CD4-positive, alpha-beta T cell treated with Interleukin-17A for 4 hours (primary cell): ENCODE measurements around the gene TECPR2.
"Not testable (repeated sequence)": the region's sequence is repeated elsewhere in the genome, so short reads cannot be mapped to it uniquely, and the experiment has no call there.

Experiments
- DNase-seq: peaks from one replicate; pipeline ENCODE4 v3.0.0-alpha.2; 2020; ENCODE audit warnings: mixed read lengths

TECPR2 gene

DNA sequence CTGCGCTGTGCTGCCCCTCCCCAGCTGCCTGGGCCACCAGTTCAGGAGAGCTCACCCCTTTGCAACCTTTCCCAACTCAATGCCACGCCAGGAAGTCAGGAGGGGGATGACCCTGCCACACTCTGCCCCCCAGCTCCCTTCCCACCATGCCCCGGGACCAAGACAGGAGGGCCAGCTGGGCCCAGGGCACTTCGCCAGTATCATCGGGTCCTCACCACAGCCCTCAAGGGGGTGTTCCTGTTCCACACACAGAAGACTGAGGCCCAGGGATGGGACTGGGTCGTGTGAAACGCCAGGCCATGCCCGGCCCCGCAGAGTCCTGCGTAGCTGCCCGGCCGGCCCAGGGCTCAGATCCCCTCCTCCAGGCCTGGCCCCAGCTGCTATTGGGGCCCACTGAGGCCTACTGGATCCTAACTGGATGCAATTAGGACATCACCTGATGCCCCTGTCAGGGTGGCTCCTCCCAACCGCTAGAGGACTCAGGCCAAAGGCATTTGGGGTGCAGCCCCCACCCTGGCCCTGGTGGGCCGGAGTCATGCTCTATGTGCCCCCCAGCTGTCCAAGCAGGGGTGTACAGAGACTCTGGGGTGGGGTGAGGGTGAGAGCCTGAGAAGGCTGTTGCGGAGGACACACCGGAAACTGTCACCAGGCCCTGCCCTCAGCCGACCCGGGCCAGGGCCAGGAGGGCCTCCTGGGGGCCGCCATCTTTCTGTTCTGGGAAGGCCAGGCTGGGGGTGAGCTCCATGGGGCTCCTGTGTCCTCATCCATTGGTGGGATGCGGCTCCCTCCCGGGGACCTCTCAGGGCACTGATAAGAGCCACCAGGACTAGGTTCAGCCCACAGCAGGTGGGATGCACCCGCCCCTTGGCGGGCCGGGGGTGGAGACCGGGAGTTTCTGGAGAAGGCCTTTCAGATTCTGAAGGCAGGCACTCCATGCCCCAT is 176.1 kb downstream of the TECPR2 start:
- DNase-seq = no peak

DNA sequence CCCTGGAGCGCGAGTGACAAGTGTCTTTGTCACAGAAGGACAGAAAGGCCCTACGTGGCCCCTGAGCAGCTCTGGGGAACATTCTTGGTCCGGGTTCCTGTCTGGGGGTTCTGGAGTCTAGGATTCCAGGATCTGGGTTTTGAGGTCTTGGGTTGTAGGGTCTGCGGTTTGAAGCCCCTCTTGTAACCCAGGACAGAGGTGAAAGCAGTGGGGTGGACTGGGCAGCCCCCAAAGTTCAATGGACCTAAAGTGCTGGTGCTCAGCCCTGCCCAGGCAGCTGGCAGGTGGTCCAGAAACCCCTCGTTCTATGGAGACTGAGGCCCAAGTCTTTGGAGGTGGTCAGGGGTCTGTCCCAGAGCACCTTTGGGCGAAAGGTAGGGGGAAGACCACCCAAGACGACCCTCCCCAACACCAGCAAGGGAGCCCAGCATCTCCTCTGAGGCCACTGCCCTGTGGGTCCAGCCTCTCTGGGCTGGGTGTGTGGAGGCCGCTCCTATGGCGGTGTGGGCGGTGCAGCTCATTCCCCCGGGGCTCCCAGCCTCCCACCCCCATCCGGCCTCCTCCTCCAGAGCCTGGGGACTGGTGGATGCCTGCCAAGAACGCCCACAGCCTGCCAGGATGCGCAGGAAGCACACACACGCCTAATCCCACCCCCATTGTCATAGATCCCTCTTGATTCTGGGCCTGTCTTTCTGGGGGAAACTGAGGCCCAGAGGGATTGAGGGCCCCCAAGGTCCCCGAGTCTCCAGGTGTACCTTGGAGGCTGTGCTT is 177.0 kb downstream of the TECPR2 start:
- no peak for DNase-seq

DNA sequence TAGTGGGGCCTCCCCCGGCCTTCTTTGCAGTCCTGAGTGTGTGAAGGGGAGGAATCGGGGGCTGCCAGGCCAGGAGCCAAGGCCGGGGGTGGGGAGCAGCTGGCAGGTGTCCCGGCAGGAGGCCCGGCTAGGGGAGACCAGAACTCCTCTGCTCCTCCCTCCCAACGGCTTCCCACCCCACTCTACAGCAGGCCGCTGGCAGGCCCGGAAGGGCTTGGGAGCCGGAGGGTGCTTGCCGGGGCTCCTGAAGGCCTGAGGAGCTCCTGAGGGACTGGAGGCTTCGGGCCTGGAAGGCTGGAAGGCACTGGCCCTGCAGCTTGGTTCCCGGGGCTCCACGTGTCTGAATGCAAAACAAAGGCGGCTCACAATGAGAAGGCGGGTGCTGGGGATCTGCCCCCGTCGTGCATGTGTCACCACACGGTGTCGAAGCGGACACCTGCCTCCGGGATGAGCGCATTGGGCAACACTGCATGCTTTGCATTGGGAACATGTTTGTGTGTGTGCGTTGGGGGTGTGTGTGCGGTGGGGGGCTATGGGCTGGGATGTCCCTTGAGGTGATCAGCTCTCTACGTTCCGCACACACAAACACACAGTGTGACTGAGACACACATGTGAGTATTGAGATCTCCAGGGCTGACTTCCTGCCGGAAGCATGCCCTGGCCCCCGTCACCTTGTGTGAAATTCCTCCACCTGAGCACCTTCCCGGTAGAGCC is 177.7 kb downstream of the TECPR2 start:
- DNase-seq = no peak

DNA sequence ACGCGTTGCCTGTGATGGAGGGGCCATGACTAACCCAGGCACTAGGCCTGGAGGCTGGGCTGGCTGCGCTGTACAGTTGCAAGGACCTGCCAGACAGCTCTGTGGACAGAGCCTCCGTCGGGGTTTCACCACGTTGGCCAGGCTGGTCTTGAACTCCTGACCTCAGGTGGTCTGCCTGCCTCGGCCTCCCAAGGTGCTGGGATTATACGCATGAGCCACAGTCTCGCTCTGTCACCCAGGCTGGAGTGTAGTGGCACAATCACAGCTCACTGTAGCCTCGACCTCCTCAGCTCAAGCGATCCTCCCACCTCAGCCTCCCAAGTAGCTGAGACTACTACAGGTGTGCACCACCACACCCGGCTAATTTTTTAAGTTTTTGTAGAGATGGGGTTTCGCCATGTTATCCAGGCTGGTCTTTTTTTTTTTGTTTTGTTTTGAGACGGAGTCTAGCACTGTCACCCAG is 178.3 kb downstream of the TECPR2 start:
- not testable (repeated sequence) for DNase-seq

DNA sequence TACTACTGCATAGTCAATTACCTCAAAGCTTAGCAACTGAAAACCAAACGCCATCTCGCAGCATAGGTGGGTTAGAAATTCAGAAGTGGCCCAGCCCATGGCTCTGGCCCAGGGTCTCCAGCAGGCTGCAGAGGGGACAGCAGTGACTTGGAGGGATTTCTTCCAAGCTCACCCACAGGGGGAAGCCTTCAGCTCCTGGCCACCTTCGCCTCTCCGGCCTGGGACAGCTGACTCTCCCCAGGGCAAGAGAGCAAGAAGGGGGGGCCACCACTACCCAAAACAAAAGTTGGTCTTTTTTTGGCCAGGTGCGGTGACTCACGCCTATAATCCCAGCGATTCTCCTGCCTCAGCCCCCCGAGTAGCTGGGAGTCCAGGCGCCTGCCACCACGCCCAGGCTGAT is 179.0 kb downstream of the TECPR2 start:
- no peak for DNase-seq

DNA sequence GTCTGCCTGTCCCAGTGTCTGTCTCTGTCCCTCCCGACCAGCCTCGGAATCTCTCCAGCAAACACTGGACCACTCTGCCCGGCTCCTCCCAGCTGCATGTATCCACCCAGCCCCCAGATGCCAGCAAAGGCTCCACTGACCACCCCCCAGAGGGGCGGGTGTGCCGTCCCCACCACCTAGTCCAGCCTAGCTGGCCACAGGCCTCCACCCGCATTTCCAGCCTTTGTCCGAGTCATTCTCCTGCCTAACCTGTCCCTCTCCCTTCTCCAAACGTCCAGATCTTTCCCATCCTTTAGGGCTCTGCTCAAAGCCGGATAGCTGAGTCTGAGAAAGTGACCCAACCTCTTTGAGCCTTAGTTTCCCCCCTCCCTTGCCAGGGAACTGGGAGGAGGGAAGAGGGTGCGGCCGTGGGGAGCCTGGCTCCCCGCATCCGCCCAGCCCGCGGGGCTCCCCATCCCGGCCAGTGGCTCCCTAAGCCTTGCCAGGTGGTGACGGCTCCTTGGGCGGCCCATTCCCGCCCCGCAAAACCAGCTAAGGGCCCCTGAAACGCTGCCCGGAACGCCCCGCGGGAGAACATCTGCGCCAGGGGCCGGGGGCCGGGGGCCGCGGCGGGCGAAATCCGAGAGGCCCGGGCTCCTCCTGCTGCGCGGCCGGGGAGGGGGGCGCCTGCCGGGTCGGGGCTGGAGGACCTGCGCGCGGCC is 181.5 kb downstream of the TECPR2 start:
- no peak for DNase-seq

DNA sequence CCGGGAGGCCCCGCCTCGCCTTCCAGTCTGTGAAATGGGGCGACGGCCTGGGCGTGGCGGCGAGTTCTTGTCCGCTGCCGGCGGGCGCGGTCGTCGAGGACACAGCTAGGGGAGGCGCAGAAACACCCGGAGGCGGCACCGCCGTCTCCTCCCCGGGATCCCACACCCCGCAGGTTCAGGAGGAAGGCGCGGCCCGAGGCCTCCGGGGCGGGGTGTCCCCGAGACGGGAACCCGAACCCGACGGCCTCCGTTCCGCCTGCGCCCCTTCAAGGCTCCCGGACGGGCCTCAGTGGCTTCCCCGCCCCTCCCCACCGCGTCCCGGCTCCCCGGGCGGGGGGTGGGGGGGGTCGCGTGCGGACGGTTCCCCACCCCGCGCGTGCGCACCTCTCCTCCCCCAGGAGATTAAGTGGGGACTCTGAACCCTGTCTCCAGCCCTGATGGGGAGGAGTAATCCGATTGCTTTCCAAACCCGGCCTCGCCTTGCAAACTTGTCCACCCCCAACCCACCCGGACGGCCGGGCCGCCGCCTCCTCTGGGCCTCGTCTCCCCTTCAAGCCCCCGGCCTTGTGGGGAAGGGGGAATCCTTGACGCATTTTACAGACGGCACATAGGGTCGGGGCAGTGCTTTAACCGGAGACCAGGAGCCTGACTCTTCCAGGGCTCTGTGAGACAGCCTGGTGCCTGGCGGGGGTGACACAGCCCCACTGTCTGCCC is 182.2 kb downstream of the TECPR2 start:
- DNase-seq = peak; percentile 30

DNA sequence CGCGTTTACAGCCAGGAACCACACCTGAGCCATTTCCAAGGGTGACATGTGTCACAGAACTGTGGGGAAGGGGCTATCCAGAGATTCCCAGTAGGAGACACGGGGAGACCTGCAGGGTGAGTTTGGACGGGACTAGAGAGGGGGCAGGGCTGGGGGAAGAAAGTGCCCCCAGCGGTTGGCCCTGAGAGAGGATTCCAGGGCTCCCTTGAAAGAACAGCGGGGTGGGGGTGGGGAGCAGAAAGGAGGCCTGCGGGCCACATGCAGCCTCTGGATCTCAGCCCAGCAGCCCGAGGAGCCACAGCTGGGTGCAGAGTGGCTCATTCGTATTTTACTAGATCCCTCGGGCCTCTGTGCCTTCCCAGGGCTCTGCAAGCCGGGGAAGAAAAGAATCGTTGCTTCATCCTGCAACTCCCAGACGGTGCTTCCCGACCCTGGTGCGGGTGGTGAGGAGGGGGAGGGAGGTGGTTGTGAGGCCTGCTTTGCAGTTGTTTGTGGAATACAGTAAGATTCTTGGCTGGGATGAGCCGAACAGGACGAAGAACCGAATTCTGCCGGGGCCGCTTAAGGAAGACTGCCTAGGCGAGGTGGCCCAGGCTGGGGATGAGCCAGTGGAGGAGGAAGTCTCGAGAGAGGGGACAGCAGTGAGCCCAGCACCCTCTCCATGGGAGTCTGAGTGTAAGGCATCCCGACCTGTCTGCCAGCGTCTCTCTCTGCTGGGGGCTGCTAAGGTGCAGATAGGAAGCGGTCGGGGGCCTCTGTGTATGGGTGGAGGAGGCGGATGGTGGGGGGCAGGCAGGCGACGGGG is 182.9 kb downstream of the TECPR2 start:
- no peak for DNase-seq

DNA sequence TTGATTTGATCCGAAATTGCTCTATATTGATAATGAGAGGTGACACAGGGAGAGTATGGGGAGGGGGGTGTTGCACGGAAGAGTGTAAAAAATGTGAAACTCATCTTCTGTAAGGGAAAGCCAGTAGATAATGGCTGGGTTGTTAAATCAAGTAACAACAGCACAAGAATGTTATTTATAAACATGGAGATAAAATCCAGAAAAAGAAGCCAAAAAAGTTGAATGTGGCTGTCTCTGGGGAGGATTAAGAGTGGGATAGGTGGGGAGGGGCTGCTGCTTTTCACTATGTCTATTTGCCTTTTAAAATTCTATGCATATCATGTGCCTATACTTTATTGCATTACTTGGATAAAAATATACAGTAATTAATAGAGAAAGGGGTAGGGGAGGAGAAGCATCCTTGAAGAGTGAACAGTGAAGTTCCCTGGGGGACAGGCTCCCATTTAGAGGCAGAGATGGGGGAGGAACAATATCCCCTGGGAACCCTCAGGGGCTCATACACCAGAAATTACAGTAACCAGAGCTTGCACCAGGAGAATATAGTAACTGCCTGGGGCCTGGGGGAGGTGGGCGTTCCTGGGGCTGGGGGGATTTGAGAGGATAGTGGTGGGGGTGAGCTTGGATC is 186.0 kb downstream of the TECPR2 start:
- no peak for DNase-seq

DNA sequence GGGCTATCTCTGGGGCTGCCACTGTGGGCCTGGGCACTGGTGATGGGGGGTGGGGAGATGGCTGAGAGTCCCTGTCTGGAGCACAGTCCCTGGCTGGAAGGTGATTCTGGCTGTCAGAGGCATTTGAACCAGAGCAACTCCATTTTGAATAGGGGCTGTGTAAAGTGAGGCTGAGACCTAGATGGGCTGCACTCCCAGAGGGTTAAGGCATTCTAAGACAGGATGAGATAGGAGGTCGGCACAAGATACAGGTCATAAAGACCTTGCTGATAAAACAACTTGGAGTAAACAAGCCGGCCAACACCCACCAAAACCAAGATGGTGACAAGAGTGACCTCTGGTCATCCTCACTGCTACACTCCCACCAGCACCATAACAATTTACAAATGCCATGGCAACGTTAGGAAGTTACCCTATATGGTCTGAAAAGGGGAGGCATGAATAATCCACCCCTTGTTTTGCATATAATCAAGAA is 188.2 kb downstream of the TECPR2 start:
- DNase-seq = not testable (repeated sequence)
